GM12864 (cell line): ENCODE measurements around the gene PDE4D.

ENCODE experiments used
- DNase-seq: peaks from one replicate; pipeline ENCODE4 v3.0.0-alpha.2; 2011; ENCODE audit warnings: low read depth
- H3K4me3 ChIP-seq: 2 replicates; pipeline ENCODE4 v1.5.1; 2011; ENCODE audit warnings: mild to moderate bottlenecking, low read depth, low read length, control low read depth
- CTCF ChIP-seq: IDR thresholded peaks from 2 replicates; pipeline ENCODE4 v1.5.1; 2011; ENCODE audit warnings: low read depth, mild to moderate bottlenecking, moderate library complexity, low read length, control low read depth, inconsistent platforms; ENCODE audit errors: missing control alignments

Gene PDE4D

GRCh38 chr5:59864718-59865117 lies 28.8 kb downstream of the PDE4D start:
- H3K4me3 ChIP-seq = no peak overlapping the region
- TF ChIP-seq CTCF = no peak
- no peak for DNase-seq

GRCh38 chr5:59863777-59864176 lies 29.7 kb downstream of the PDE4D start:
- DNase-seq = no peak
- no peak for TF ChIP-seq CTCF
- H3K4me3 ChIP-seq = no peak overlapping the region

GRCh38 chr5:59856358-59856757 lies 37.2 kb downstream of the PDE4D start:
- no peak for DNase-seq
- no peak for TF ChIP-seq CTCF
- no peak overlapping the region for H3K4me3 ChIP-seq

GRCh38 chr5:59850766-59851165 lies 42.8 kb downstream of the PDE4D start:
- no peak overlapping the region for H3K4me3 ChIP-seq
- no peak for DNase-seq
- TF ChIP-seq CTCF = no peak

GRCh38 chr5:59847586-59847985 lies 45.9 kb downstream of the PDE4D start:
- TF ChIP-seq CTCF = no peak

GRCh38 chr5:59845730-59846129 lies 47.8 kb downstream of the PDE4D start:
- no peak for DNase-seq
- no peak for TF ChIP-seq CTCF
- no peak overlapping the region for H3K4me3 ChIP-seq

More at GRCh38 chr5:59847586-59847985, 45.9 kb downstream of the PDE4D start:
- H3K4me3 ChIP-seq = no peak overlapping the region
- DNase-seq = no peak

GRCh38 chr5:59843511-59844213 lies 49.9 kb downstream of the PDE4D start:
- H3K4me3 ChIP-seq = no peak overlapping the region
- no peak for TF ChIP-seq CTCF
- no peak for DNase-seq
